H1 (cell line): Measurements from ENCODE around the gene OR6F1. TPM values are rescaled to one million over a fixed set of nuclear protein-coding genes. Genes with fewer than 3 reads are reported as not detected.
"Not testable (repeated sequence)": the region's sequence is repeated elsewhere in the genome, so short reads cannot be mapped to it uniquely, and the experiment has no call there.

ENCODE experiments used
- CTCF ChIA-PET: fragments of 300-600 bp; sonication (Branson Sonifier 250); formaldehyde crosslinking; loops from one replicate; lab custom pipeline; 2021; ENCODE audit not compliant: partially characterized antibody; lab: Charles Lee
- POLR2A ChIA-PET: fragments of 300-600 bp; sonication (Branson Sonifier 250); formaldehyde crosslinking; loops from one replicate; lab custom pipeline; 2021; ENCODE audit warnings: inconsistent platforms; ENCODE audit not compliant: partially characterized antibody; lab: Charles Lee
- DNase-seq, 2 experiments: peaks; one replicate each; pipeline versions ENCODE4 v3.0.0 to v3.0.0-alpha.2; 2010 to 2022; ENCODE audit warnings: low spot score in 2 of 2, low read depth in 1 of 2, mixed read lengths in 1 of 2
- FAIRE-seq: peaks from 2 replicates; lab custom pipeline; 2011; peaks lifted over from hg19 to GRCh38; lab: Jason Lieb, UNC
- H2AFZ ChIP-seq: 2 replicates; pipeline ENCODE4 v1.8.1; 2012; ENCODE audit warnings: low read length, inconsistent platforms
- H2AK5ac ChIP-seq: 2 replicates; pipeline ENCODE4 v1.6.1; 2013; ENCODE audit warnings: low read depth, low read length
- H2BK120ac ChIP-seq: replicated peaks from 2 replicates; pipeline ENCODE3; 2013; ENCODE audit warnings: low read depth, low read length, inconsistent platforms
- H2BK12ac ChIP-seq: 2 replicates; pipeline ENCODE4 v1.6.1; 2013; ENCODE audit warnings: low read depth, low read length
- H2BK15ac ChIP-seq: 2 replicates; pipeline ENCODE4 v1.6.1; 2013; ENCODE audit warnings: low read length
- H2BK20ac ChIP-seq: 2 replicates; pipeline ENCODE4 v1.6.1; 2013; ENCODE audit warnings: low read length
- H2BK5ac ChIP-seq: 2 replicates; pipeline ENCODE4 v1.6.1; 2013; ENCODE audit warnings: low read depth, low read length
- H3K14ac ChIP-seq: 2 replicates; pipeline ENCODE4 v1.6.1; 2013; ENCODE audit warnings: inconsistent platforms; ENCODE audit not compliant: insufficient read length
- H3K18ac ChIP-seq: 2 replicates; pipeline ENCODE4 v1.6.1; 2013; ENCODE audit warnings: low read length; ENCODE audit errors: extremely low read depth
- H3K23ac ChIP-seq: 2 replicates; pipeline ENCODE4 v1.6.1; 2013; ENCODE audit warnings: inconsistent platforms; ENCODE audit not compliant: insufficient read length
- H3K23me2 ChIP-seq: 2 replicates; pipeline ENCODE4 v1.6.1; 2013; ENCODE audit warnings: low read depth, low read length
- H3K27ac ChIP-seq: 2 replicates; pipeline ENCODE4 v1.6.1; 2011; ENCODE audit warnings: low read depth, low read length, inconsistent platforms
- H3K27me3 ChIP-seq, 4 experiments: replicated peaks in 1 of 4; 1 replicate in 1 of 4; 2 replicates in 3 of 4; pipeline versions ENCODE4 v1.6.1 to v1.8.1; 2011 to 2013; ENCODE audit warnings: low read length in 3 of 4, mild to moderate bottlenecking in 3 of 4, inconsistent platforms in 2 of 4, mixed read lengths in 2 of 4, moderate library complexity in 1 of 4; ENCODE audit not compliant: control insufficient read depth in 3 of 4, insufficient read depth in 3 of 4; ENCODE audit errors: extremely low read depth in 1 of 4
- H3K36me3 ChIP-seq, 4 experiments: 2 replicates each; pipeline versions ENCODE4 v1.6.1 to v1.8.1; 2011 to 2013; ENCODE audit warnings: mild to moderate bottlenecking in 4 of 4, low read length in 3 of 4, moderate library complexity in 2 of 4, control low read depth in 1 of 4, inconsistent platforms in 1 of 4; ENCODE audit not compliant: insufficient read depth in 4 of 4, control insufficient read depth in 2 of 4
- H3K4ac ChIP-seq: replicated peaks from 2 replicates; pipeline ENCODE3; 2013; ENCODE audit warnings: low read length, low read depth, mixed read lengths, inconsistent platforms; ENCODE audit not compliant: insufficient read length
- H3K4me1 ChIP-seq, 4 experiments: replicated peaks in 1 of 4; 1 replicate in 1 of 4; 2 replicates in 3 of 4; pipeline versions ENCODE4 v1.6.1 to v1.8.1; 2011 to 2013; ENCODE audit warnings: low read length in 3 of 4, inconsistent platforms in 2 of 4, mixed read lengths in 1 of 4; ENCODE audit not compliant: insufficient read depth in 4 of 4, control insufficient read depth in 3 of 4
- H3K4me2 ChIP-seq, 2 experiments: 2 replicates each; pipeline versions ENCODE4 v1.6.1 to v1.8.1; 2011 to 2013; ENCODE audit warnings: low read depth in 2 of 2, low read length in 2 of 2, control low read depth in 1 of 2, inconsistent platforms in 1 of 2, mild to moderate bottlenecking in 1 of 2; ENCODE audit not compliant: insufficient read depth in 1 of 2
- H3K4me3 ChIP-seq, 4 experiments: fragments of 200-600, 300-600 bp in 1 of 4; sonication (generic), shearing (Covaris generic), sonication (Bioruptor Twin) in 1 of 4; 2 replicates each; pipeline versions ENCODE4 v1.5.1 to v1.8.1; 2011 to 2016; ENCODE audit warnings: low read length in 4 of 4, low read depth in 3 of 4, control low read depth in 2 of 4, inconsistent platforms in 2 of 4, mild to moderate bottlenecking in 2 of 4, mixed read lengths in 1 of 4, moderate library complexity in 1 of 4; ENCODE audit not compliant: insufficient read depth in 2 of 4; ENCODE audit errors: extremely low read depth in 1 of 4
- H3K56ac ChIP-seq: replicated peaks from 2 replicates; pipeline ENCODE3; 2013; ENCODE audit warnings: low read depth, mild to moderate bottlenecking, mixed read lengths, low read length, inconsistent platforms; ENCODE audit not compliant: insufficient read length
- H3K79me1 ChIP-seq: 2 replicates; pipeline ENCODE4 v1.6.1; 2013; ENCODE audit warnings: low read depth, low read length, control low read depth
- H3K79me2 ChIP-seq, 2 experiments: 2 replicates each; pipeline versions ENCODE4 v1.6.1 to v1.8.1; 2012 to 2013; ENCODE audit warnings: low read length in 2 of 2, mild to moderate bottlenecking in 2 of 2, inconsistent platforms in 1 of 2; ENCODE audit not compliant: insufficient read depth in 2 of 2, control insufficient read depth in 1 of 2
- H3K9ac ChIP-seq, 4 experiments: replicated peaks in 1 of 4; 1 replicate in 1 of 4; 2 replicates in 3 of 4; pipeline versions ENCODE4 v1.6.1 to v1.8.1; 2011 to 2013; ENCODE audit warnings: low read depth in 3 of 4, low read length in 3 of 4, control low read depth in 2 of 4, mild to moderate bottlenecking in 2 of 4, moderate library complexity in 2 of 4, inconsistent platforms in 1 of 4; ENCODE audit errors: extremely low read depth in 1 of 4
- H3K9me3 ChIP-seq, 2 experiments: 2 replicates each; pipeline versions ENCODE4 v1.6.1 to v1.8.1; 2012 to 2013; ENCODE audit warnings: mild to moderate bottlenecking in 2 of 2, moderate library complexity in 2 of 2, control low read depth in 1 of 2, inconsistent platforms in 1 of 2, low read depth in 1 of 2, low read length in 1 of 2, mixed read lengths in 1 of 2; ENCODE audit not compliant: insufficient read depth in 2 of 2
- H4K20me1 ChIP-seq, 2 experiments: replicated peaks in 1 of 2; 2 replicates each; pipeline versions ENCODE3 to v1.8.1; 2011 to 2013; ENCODE audit warnings: inconsistent platforms in 2 of 2, low read length in 2 of 2, mild to moderate bottlenecking in 1 of 2; ENCODE audit not compliant: insufficient read depth in 2 of 2, control insufficient read depth in 1 of 2
- H4K5ac ChIP-seq: 2 replicates; pipeline ENCODE4 v1.6.1; 2013; ENCODE audit warnings: low read length, low read depth, mixed read lengths, inconsistent platforms; ENCODE audit not compliant: insufficient read length
- H4K8ac ChIP-seq: 2 replicates; pipeline ENCODE4 v1.8.0; 2013; ENCODE audit warnings: mild to moderate bottlenecking, moderate library complexity, low read length, inconsistent platforms; ENCODE audit not compliant: insufficient read depth; ENCODE audit errors: extremely low read depth
- H4K91ac ChIP-seq: replicated peaks from 2 replicates; pipeline ENCODE3; 2013; ENCODE audit warnings: low read length, mixed read lengths, inconsistent platforms; ENCODE audit not compliant: insufficient read length
- WGBS, 2 experiments: shearing (Covaris generic) in 1 of 2; methylation state at CpG; one replicate each; pipeline versions ENCODE4 v1.1.6 to v1.1.7; 2013 to 2015; ENCODE audit warnings: low lambda C conversion rate in 2 of 2, mixed read lengths in 2 of 2, inconsistent platforms in 1 of 2, low coverage in 1 of 2, missing lambda C conversion rate in 1 of 2; ENCODE audit not compliant: insufficient replicate concordance in 2 of 2, insufficient coverage in 1 of 2, insufficient read length in 1 of 2; ENCODE audit errors: extremely low coverage in 1 of 2, missing lambda C conversion rate in 1 of 2; 5-methylcytosine and 5-hydroxymethylcytosine counted together
- polyA plus RNA-seq, 7 experiments: library from polyadenylated mRNA; depleted of rRNA in 3 of 7; stranded (reverse) in 5 of 7; unstranded in 2 of 7; fragments of >200 nt in 5 of 7; fragments of 200-250 nt in 2 of 7; gene quantifications; 1 replicate in 5 of 7; 2 replicates in 1 of 7; 4 replicates in 1 of 7; pipeline versions ENCODE4 v1.2.1 to v1.2.3, GENCODE V29; 2011 to 2013; ENCODE audit warnings: missing spikeins in 2 of 7, mixed read lengths in 2 of 7
- total RNA-seq: library from RNA; stranded (reverse); fragmentation: NEBNext Ultra II Directional; extraction: Animal tissue kit (Norgen Biotek cat#: 25700); gene quantifications from 2 replicates; pipeline ENCODE4 v1.2.1, GENCODE V29; 2021

Gene OR6F1
- total and polyA plus RNA-seq, 2 of the 8 experiments (the other 6 are each of a cell fraction or from before 2014, with no cell fraction given) = not detected

DNA sequence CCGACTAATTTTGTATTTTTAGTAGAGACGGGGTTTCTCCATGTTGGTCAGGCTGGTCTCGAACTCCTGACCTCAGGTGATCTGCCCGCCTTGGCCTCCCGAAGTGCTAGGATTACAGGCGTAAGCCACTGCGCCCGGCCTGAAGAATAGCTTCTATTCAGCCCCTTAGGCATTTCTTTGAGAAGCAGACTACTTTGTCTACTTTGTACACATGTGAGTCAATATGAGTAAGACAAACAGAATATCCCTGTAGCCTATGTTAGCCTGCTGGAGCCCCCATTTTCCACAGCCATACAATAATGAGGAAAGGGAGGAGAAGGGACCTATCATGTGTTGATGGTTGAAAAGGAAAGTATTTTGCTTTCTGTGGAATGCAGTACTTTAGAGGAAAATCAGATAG lies 5.8 kb downstream of the OR6F1 start:
- WGBS, 2 experiments = 89% methylated on average over 6 of the region's 8 CpGs; no CpG with 5 or more reads in 1 of the 2 experiments
- CTCF ChIA-PET, H2AK5ac ChIP-seq, FAIRE-seq, H3K18ac ChIP-seq, H2AFZ ChIP-seq, POLR2A ChIA-PET, H3K14ac ChIP-seq, H2BK20ac ChIP-seq, H2BK12ac ChIP-seq, H3K4me3 ChIP-seq, H4K5ac ChIP-seq, H3K36me3 ChIP-seq, DNase-seq, H3K4ac ChIP-seq, H3K4me1 ChIP-seq, H3K4me2 ChIP-seq, H2BK5ac ChIP-seq, H4K20me1 ChIP-seq, H3K27ac ChIP-seq, H3K23me2 ChIP-seq, H3K56ac ChIP-seq, H4K8ac ChIP-seq, H3K23ac ChIP-seq, H4K91ac ChIP-seq, H2BK15ac ChIP-seq, H3K79me2 ChIP-seq, H3K9ac ChIP-seq, H3K27me3 ChIP-seq, H2BK120ac ChIP-seq, H3K79me1 ChIP-seq: not testable (repeated sequence)
- peaks cover 63 to 82% of the 10 kb centered on the region in 2 experiments for H3K9me3 ChIP-seq
